HG02610 (cell line): ENCODE data around the gene RIBC2.
"Not testable (repeated sequence)": the region's sequence is repeated elsewhere in the genome, so short reads cannot be mapped to it uniquely, and the experiment has no call there.

Source experiments
- ATAC-seq: cut with Tn5 transposase; IDR thresholded peaks from one replicate; pipeline ENCODE4 v1.9.1; 2021; ENCODE audit warnings: mild to moderate bottlenecking, moderate library complexity; ENCODE audit not compliant: unreplicated experiment

Gene RIBC2, protein sequence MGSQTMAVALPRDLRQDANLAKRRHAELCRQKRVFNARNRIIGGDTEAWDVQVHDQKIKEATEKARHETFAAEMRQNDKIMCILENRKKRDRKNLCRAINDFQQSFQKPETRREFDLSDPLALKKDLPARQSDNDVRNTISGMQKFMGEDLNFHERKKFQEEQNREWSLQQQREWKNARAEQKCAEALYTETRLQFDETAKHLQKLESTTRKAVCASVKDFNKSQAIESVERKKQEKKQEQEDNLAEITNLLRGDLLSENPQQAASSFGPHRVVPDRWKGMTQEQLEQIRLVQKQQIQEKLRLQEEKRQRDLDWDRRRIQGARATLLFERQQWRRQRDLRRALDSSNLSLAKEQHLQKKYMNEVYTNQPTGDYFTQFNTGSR

DNA sequence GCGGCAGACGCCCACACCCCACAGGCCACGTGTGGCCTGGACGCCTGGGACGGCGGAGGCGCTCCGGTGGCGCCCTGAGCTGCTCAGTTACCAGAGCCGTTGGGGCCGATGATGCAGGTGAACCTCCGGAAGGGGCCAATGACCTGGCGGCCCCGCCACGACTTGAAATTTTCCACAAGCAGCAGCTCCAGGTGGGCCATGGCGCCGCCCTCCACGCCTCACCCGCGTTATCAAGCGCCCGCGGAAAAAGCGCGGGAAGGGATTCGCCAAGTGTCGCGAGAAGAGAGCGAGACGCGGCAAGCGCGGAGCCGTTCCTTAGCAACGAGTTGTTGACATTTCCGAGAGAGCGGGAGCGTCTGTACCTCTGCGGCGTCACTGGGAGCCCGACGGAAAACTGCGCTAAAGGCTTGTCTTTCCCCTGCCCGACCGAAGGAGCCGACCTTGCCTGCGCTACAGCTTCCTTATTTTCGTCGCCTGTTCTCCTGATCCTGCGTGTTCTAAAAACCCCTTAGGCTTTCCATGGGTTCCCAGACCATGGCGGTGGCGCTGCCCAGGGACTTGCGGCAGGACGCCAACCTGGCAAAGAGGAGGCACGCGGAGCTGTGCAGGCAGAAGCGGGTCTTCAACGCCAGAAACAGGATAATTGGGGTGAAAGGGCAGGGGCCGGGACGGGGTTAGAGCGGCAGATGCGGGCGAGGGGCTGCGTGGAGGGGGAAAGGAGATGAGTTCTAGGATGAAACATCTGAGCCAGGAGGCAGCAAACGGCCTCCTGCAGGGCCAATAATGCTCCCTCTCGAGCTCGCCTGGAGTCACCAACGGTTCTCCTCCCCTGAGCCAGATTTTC lies at the start of gene RIBC2, which contains the start of gene SMC1B:
Gene RIBC2 (plus strand): TSS at position 326 of the 844 bp plus-strand sequence. CDS start 194 bp downstream, at position 520.
Gene SMC1B (minus strand): TSS at position 232 of the 844 bp plus-strand sequence. CDS start 32 bp downstream, at position 200.
- ATAC-seq, result peak; percentile 71

DNA sequence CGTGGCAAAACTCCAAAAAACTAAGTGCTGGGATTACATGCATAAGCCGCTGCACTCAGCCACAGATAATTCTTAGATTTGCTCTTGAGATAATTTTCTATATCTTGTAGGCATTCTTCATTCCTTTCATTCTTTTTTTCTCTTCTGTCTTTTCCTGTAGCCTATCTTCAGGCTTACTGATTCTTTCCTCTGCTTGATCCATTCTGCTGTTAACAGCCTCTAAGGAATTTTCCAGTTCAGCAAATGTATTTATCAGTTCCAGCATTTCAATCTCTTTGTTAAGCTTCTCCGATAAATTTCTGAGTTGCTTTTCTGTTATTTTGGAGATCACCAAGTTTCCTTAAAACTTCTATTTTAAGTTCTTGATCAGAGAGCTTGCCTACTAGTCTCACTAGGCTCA lies 46.8 kb upstream of the RIBC2 start:
- no peak for ATAC-seq

DNA sequence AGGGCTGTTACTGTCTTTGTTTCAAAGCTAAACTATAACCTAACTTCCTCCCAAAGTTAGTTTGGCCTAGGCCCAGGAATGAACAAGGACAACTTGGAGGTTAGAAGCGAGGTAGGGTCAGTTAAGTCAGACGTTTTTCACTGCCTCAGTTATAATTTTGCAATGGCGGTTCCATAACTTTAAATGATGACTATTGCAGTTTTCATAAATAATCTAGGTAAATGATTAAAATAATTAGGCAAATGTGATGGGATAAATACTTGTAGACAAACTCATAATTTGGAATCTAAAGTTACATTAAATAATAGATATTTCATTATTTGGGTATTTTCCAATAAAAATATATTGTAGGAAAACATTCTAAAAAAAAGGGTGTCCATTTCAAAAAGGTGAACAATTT lies 39.9 kb upstream of the RIBC2 start:
- ATAC-seq, result not testable (repeated sequence)

DNA sequence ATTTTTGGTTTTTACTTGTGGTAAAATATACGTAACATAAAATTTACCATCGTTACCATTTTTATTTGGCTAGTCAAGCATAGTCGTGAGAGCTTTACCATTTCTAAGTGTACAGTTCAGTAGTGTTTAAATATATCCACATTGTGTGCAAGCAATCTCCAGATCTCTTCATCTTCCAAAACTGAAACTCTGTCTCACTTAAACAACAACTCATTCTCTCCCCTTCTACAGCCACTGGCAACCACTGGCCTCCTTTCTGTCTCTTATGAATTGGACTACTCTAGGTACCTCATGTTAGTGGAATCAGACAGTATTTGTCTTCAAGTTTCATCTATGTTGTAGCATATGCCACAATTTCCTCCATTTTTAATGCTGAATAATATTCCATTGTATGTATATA lies 37.5 kb upstream of the RIBC2 start:
- peak; percentile 67 for ATAC-seq

DNA sequence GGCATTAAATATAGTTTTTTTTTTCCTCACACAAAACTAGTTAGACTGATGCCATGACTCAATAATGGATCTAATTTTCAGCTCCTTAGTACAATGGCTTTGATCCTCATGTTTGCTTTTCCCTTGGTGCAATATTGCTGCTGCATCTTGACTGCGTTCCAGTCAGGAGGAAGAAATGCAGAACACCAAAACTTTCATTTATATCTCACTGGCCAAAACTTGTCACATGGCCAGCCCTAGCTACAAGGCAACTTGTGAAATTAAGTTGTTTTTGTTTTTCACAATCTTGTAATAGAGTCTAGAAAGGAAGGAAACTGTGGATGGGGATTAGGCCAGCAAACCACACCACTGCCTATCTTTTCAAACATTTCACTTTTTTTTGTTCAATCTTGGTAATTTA lies 36.8 kb upstream of the RIBC2 start:
- ATAC-seq, result no peak

DNA sequence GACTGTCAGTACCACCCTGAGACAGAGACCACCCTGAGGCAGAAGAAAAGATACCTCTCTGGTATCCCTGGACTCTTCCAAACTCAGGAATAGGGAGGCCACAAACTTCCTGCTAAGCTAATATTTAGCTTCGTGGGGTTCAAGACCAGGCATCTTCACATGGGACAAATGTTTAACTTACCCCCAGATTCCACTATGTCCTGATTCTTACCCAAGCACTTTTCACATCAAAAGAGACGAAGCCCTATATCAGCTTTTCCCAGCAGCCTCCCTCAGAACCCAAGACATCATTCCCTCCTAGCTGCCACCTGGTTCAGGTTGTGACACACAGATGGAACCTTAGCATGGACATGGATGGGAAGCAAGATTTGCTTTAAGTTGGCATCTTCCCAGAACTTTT lies 32.1 kb upstream of the RIBC2 start:
- no peak for ATAC-seq

DNA sequence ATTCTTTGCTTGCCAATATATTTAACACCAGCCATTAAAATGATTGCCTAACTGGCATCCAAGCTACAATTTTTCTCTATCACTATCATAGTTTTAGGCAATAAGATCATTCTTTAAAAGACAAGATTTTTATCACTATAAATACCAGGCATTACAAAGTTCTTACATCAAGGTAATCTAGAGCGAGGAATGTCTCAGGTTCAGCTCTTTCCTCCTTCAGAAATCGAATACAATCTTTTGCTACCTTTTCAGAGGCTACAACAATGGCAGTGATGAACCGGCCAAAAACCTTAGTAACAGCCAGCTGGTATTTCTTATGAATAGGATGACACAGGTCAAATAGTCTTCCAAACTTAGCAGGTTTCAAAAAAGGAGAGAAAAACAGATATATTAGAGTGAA lies 23.9 kb upstream of the RIBC2 start:
- no peak for ATAC-seq

DNA sequence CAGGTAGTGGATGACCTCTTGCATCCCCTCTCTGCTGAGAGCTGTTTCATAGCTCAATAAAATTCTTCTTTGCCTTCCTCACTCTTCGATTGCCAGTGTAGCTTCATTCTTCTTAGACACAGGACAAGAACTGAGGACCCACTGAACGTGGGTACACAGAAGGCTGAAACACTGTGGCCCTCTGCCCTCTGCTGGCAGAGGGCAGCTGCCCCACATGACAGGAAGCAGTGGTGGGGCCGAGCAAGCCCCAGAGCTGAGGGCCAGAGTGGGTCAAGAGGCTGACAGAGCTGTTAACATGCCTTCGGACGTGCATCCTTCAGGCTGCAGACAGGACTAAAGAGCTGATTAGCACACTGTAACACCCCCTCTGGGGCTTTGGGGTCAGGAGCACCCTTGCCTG lies 15.7 kb upstream of the RIBC2 start:
- ATAC-seq, result no peak

DNA sequence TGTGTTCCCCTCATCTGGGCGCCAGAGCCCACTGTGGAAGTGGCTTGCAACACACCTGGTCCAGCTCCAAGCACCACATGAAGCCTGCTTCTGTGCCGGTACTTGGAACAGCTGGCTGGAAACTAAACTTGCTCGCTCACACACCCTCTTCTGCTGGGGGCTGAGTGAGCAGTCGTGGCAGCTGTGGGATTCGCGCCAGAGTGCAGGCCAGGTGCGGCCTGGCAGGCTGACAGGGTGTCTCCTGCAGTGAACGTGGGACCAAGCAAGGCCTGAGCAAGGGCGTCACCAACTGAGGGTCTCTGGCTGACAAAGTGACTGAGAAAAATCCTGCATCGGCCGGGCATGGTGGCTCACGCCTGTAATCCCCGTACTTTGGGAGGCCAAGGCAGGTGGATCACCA lies 15.3 kb upstream of the RIBC2 start:
- ATAC-seq, result no peak

DNA sequence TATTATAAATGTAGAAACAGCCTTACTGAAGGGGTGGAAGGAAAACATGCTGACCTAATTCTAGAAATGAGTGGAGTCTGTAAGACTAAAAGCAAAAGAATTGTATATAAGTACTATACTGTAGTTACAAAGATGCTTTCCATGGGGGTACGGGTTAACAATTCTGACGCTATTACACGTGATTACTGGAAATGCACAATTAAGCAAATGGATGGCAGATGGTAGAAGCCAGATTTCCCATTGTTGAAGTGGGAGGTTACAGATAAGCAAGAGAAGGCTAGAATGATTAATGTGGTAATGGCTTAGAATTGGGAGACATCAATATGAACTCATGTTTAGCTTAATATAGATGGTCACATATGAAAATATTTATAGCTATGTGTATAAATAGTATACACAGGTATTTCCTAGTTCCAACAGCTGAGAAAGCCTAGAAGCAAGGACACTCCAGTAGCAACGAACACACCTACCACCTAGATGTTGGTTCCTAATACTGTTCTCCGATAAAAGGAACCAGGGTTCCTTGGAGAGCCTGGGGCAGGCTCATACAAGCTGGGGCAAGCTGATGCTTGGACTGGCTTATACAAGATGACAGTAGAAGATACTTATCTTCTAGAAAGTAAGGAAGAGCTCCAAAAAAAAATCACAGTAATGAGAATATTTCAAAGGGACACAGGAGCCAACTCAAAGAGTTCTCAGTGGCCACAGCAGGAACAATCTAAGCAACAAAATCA lies 13.6 kb upstream of the RIBC2 start:
- no peak for ATAC-seq

DNA sequence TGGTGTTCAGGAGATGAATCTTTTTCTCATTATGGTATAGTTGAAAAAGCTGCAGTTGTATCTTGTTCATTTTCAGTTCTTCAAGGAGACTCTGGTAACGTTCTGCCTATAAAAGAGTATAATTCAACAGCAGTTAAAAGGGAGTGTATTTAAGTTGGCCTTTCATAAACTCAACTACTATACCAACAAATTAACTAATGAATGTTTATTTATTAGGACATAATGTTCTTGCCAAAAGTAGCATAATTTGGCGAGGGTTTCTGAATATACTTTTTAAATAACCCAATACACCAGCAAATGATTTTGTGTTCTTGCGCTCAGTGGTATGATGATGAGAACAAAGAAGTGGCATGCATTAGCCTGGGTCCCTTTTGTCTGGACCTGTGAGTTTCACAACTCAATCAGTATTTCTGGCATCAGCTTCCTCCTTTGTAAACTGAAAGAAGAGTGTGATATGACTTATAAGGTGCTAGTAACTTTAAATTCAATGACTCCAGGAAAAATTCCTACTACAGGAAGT lies 11.0 kb upstream of the RIBC2 start:
- no peak for ATAC-seq

DNA sequence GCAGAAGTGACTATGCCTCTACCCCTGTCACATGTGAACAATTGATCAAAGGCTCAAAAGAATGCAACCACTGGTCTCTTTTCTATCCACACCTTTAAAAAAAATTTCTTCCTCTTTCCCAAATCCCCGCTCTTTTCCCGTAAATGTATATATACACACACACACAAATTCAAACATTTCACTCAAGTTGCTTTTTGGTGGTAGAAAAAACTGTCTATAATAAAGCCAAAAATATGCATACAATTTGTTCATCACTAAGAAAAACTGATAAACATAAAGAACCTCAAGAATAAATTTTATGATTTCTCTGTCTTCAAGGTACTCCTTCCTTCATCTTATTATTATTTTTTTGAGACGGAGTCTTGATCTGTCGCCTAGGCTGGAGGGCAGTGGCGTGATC lies 5.7 kb upstream of the RIBC2 start:
- no peak for ATAC-seq

DNA sequence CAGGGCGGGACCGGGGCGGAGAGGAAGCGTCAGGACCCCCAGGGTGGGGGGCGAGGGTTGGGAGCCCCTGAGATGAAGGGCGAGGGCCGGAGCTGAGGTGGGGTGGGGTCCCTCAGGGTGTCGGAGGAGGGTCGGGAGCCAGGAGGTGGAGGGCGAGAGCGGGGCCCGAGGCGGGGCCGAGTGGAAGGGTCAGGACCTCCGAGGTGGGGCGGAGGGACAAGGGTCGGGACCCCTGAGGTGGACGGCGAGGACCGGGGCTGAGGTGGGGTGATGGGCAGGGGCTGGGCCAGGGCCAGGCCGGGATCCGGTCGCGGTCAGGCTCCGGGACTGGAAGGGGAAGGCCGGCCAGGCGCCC lies 503 bp upstream of the RIBC2 start:
- ATAC-seq, result peak; percentile 29

DNA sequence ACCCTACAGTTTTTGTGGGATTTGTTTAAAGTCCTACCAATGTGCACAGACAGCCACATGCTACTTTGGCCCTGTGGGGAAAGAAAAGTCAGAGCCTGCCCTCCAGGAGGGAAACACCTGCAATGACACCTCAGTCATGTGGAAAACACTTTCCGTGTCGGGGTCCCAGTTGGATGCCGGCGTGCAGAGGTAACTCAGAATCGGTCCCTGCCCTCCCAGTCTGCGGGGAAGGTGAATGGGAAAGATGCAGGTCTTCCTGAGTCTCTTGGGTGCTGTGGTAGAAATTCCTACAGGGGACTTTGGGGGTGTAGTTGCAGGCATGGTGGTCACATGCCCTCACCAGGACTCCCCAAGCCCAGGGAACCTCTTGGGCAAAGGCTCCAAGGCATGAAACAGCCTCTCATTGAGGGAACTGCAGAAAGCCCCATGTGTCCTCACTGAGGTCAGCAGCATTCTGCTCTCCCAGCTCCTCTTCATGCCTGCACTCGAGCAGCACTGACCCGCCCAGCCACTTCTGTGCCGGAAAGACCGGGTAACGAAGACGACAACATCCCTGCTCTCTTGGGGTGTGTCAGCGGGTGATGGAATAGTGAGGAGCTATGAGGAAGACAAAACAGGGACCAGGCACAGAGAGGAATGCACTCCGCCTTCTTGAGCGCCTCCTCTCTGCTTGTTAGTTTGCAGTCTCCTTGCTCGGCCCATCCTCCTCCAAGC lies 4.7 kb downstream of the RIBC2 start:
- ATAC-seq, result no peak

DNA sequence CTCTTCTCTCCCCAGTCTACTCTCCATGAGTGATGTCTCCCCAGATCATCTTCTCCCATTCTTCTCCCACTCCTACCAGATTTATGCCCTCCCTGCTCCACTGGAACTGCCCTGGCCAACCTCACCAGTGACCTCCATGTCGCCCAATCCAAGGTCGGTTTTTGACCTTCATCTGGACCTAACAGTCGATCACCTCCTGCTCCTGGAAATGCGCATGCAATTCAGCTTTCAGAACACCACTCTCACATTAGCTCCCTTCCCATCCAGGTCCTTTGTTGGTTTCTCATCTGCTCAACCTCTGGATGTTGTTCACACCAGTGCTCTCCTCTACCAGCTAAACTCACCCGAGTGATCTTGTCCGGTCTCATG lies 5.3 kb downstream of the RIBC2 start:
- ATAC-seq, result no peak

DNA sequence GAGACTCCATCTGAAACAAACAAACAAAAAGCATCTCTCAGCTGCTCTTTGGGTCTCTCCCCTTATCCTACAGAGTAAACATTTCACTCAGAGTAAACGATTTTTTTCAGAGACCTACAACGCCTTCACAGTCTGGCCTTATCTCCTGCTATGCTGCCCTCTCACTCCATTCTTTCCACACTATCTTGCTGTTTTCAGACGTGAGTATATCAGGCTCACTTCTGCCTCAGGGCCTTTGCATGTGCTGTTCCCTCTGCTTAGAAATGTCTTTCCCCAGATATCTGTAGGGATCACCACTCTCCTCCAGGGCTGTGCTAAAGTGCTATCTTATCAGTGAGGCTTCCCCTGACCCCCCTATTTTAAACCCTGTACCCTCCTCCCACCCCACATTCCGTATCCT lies 6.5 kb downstream of the RIBC2 start:
- ATAC-seq, result no peak

DNA sequence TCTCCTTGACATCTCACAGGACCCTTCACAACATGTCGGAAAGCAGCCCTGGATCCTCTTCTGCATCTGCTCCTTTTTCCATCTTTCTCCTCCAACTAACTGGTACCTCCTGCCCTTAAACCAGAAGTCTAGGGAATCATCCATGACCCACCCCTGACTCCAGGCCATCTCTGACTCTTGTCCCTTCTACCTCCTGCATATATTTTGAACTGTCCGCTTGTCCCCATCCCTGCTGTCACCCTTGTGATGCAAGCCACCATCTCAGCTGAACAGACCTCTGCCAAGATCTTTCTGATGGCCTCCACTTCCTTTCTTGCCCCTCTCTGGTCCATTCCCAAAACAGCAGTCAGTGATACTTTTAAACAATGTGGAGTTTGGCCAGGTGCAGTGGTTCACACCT lies 7.0 kb downstream of the RIBC2 start:
- no peak for ATAC-seq

DNA sequence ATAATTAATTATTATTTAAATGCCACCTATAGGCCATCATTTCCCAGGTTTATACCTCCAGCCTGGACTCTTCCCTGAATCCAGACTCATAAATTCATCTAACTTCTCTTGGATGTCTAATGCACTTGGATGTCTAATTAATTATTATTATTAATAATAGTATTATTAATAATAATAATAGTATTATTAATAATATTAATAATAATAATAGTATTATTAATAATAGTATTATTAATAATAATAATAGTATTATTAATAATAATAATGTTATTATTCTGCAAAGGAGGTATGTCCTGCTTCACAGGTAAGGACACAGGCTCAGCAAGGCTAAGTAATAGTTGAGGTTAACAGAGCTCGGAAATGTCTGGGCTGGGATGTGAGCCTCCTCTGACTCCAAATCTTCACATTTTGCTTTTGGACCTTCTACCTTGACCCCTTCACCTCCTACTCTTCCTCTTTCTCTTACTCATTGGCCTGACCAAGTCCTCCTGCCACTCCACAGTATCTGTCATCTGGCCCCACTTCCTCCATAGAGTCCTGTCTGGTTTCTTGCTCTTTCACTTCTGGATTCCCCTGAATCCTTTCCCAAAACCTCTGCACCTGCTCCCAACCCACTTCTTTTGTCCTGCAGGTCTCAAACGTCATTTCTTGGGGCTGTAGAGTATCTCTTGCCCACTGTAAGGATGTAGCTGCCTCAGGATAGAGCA lies 8.0 kb downstream of the RIBC2 start:
- no peak for ATAC-seq

DNA sequence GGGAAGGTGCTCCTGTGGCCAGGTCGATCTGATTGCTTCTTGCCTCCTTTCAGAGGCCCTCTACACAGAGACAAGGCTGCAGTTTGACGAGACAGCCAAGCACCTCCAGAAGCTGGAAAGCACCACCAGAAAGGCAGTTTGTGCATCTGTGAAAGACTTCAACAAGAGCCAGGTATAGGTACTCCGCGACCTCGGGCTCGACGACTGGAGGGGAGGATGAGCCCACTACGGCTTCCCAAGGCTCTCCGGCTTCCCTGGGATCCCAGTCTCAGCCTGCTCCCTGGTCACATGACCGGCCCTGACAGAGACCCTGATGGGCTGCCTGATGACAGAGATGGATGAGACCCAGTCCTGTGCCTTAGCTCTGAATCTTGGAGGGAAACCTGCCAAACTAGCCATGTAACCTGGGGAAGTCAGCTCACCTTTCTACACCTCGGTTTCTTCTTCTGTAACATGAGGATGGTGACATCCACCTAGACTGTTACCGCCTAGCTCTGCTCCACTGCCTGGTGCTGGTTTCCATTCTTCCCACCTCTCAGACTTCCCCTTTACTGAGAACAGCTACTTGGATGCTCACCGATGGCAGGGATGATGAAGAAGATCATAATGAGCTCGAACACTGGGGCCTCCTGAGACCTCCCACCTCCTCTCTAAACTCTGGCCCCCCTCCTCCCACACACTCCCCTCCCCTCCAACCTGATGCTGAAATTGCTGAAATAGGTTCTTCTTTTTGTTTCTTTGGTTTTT lies 8.9 kb downstream of the RIBC2 start:
- no peak for ATAC-seq
